ENCODE data around the gene SCO1. TPM values are rescaled to one million over a fixed set of nuclear protein-coding genes. Genes with fewer than 3 reads are reported as not detected.

The SCO1 gene
- 29.2 to 31.2 TPM (median 30.2 TPM) in 3 replicates for total RNA-seq
- long read RNA-seq, full-length matches to known transcripts, result 34 of 43 reads
- long read RNA-seq, partial matches to known transcripts, result 2 of 43 reads
- long read RNA-seq, other reads (novel, unspliced or antisense), result 7 of 43 reads

GRCh38 chr17:10697092-10698081 is at the start of gene SCO1, which contains the start of gene ADPRM:
Gene SCO1 (minus strand): TSS chr17:10697533. CDS start chr17:10697507, 26 bp downstream.
Gene ADPRM (plus strand): TSS chr17:10697594. CDS start chr17:10704927, 7,333 bp downstream.
- peak; percentile 78 for TF ChIP-seq CTCF (IDR thresholded peaks at IDR 0.05)
- peak; percentile 94 for DNase-seq (ENCODE audit: low spot score)
- H3K4me1 Mint-ChIP-seq (ENCODE audit: low read depth), result peaks cover 51% of the 10 kb centered on the region
- H3K27ac Mint-ChIP-seq (ENCODE audit: unreplicated experiment), result peak within 1 kb of the TSS; percentile 96
- peak within 1 kb of the TSS; percentile 85 for H3K4me3 Mint-ChIP-seq (ENCODE audit: unreplicated experiment)
- no peaks in the 10 kb centered on the region for H3K9me3 Mint-ChIP-seq (ENCODE audit: low read depth)
- peaks cover 8% of the 10 kb centered on the region for H3K36me3 Mint-ChIP-seq (ENCODE audit: low read depth)
- H3K27me3 Mint-ChIP-seq (ENCODE audit: low read depth), result no peaks in the 10 kb centered on the region

- Mint-ChIP-seq H3K27me3 (ENCODE audit: low read depth) (peaks cover 9% of the 10 kb centered on the region), H3K9me3 (ENCODE audit: low read depth) (no peaks in the 10 kb centered on the region), H3K4me1 (ENCODE audit: low read depth) (peaks cover 6% of the 10 kb centered on the region), H3K36me3 (ENCODE audit: low read depth) (no peaks in the 10 kb centered on the region), H3K4me3 (ENCODE audit: unreplicated experiment) (no peak overlapping the region), H3K27ac (ENCODE audit: unreplicated experiment) (no peak overlapping the region)
- no peak for TF ChIP-seq CTCF (IDR thresholded peaks at IDR 0.05)
- DNase-seq (ENCODE audit: low spot score), result no peak
These were observed 47.9 kb upstream of the SCO1 start for GRCh38 chr17:10745231-10745630.

GRCh38 chr17:10744501-10745000 is 47.2 kb upstream of the SCO1 start:
- H3K27ac Mint-ChIP-seq (ENCODE audit: unreplicated experiment), result no peak overlapping the region
- H3K36me3 Mint-ChIP-seq (ENCODE audit: low read depth), result no peaks in the 10 kb centered on the region
- no peak for TF ChIP-seq CTCF (IDR thresholded peaks at IDR 0.05)
- no peak overlapping the region for H3K4me3 Mint-ChIP-seq (ENCODE audit: unreplicated experiment)
- H3K4me1 Mint-ChIP-seq (ENCODE audit: low read depth), result peaks cover 6% of the 10 kb centered on the region
- H3K9me3 Mint-ChIP-seq (ENCODE audit: low read depth), result no peaks in the 10 kb centered on the region
- H3K27me3 Mint-ChIP-seq (ENCODE audit: low read depth), result peaks cover 10% of the 10 kb centered on the region
- DNase-seq (ENCODE audit: low spot score), result no peak

GRCh38 chr17:10743316-10744009 is 46.1 kb upstream of the SCO1 start:
- Mint-ChIP-seq H3K27me3 (ENCODE audit: low read depth) (peaks cover 10% of the 10 kb centered on the region), H3K27ac (ENCODE audit: unreplicated experiment) (no peak overlapping the region), H3K36me3 (ENCODE audit: low read depth) (no peaks in the 10 kb centered on the region), H3K4me1 (ENCODE audit: low read depth) (peaks cover 6% of the 10 kb centered on the region), H3K4me3 (ENCODE audit: unreplicated experiment) (no peak overlapping the region), H3K9me3 (ENCODE audit: low read depth) (no peaks in the 10 kb centered on the region)
- no peak for DNase-seq (ENCODE audit: low spot score)
- TF ChIP-seq CTCF (IDR thresholded peaks at IDR 0.05), result no peak

- TF ChIP-seq CTCF (IDR thresholded peaks at IDR 0.05), result no peak
- Mint-ChIP-seq H3K27ac (ENCODE audit: unreplicated experiment) (no peak overlapping the region), H3K27me3 (ENCODE audit: low read depth) (peaks cover 4% of the 10 kb centered on the region), H3K9me3 (ENCODE audit: low read depth) (no peaks in the 10 kb centered on the region), H3K36me3 (ENCODE audit: low read depth) (no peaks in the 10 kb centered on the region), H3K4me3 (ENCODE audit: unreplicated experiment) (no peak overlapping the region), H3K4me1 (ENCODE audit: low read depth) (peaks cover 6% of the 10 kb centered on the region)
- no peak for DNase-seq (ENCODE audit: low spot score)
These were observed 45.1 kb upstream of the SCO1 start for GRCh38 chr17:10742431-10742830.

Data from chondrocyte (in vitro differentiated cells).